Left lobe of liver (tissue), 2 donors: ENCODE results near the gene CPLANE1. TPM values are rescaled to one million over a fixed set of nuclear protein-coding genes. Genes with fewer than 3 reads are reported as not detected.
"Not testable (repeated sequence)": the region's sequence is repeated elsewhere in the genome, so short reads cannot be mapped to it uniquely, and the experiment has no call there.

Source experiments
- ATAC-seq: fragments of 200-7000 bp; cut with Tn5 transposase; one replicate; pipeline ENCODE4 v1.9.1; 2020; ENCODE audit warnings: mild to moderate bottlenecking, moderate library complexity
- DNase-seq: peaks from one replicate; pipeline ENCODE4 v3.0.0-alpha.2; 2020; ENCODE audit warnings: low spot score
- total RNA-seq: library from RNA; stranded (reverse); gene quantifications from one replicate; pipeline ENCODE4 v1.2.1, GENCODE V29; 2021
- donor health status: DM: no; HTN: no; CAD: no; lungs with moderate emphysema.
- donor health status: DM: no; HTN: yes; CAD: no.

Gene CPLANE1
- total RNA-seq, 1 donor from 2014 or later, result 3.7 TPM

- DNase-seq, result no peak
- no peak for ATAC-seq
These were observed 127.7 kb downstream of the CPLANE1 start for GRCh38 chr5:37121465-37121864.

GRCh38 chr5:37121027-37121426 is 128.1 kb downstream of the CPLANE1 start:
- ATAC-seq, result no peak
- no peak for DNase-seq

- DNase-seq (no peak), ATAC-seq (no peak)
These were observed 128.9 kb downstream of the CPLANE1 start for GRCh38 chr5:37120270-37120669.

- DNase-seq, result no peak
- ATAC-seq, result no peak
These were observed 132.8 kb downstream of the CPLANE1 start for GRCh38 chr5:37116359-37116758.

DNA sequence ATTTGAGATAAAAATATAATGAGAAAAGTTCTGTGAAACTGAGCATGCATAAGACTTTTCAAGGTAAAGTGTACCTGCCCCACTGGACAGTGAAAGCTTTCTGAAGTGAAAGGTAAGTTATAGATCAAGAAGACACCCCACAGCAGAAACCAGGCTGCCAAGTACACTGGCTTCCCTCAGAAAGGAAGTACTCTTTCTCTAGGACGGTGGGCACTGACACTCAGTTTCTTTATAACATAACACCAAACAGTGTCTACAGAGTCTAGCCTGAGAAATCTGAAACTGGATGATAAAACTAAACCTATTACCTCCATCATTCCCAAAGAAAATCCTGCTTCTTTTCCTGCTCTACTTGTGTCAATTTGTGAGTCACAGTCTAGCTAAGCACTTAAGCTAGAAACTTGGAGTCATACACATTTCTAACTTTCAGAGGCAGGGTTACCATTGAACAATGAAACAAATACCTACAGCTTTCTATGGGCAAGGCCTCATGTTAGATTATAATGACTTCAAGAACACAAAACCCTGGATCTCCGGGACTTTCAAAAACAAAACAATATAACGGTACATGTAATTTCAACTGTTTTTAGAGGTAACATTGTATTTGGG is 136.7 kb downstream of the CPLANE1 start:
- DNase-seq, result no peak
- ATAC-seq, result no peak

GRCh38 chr5:37111426-37112382 is 137.5 kb downstream of the CPLANE1 start:
- no peak for ATAC-seq

GRCh38 chr5:37110135-37110534 is 139.0 kb downstream of the CPLANE1 start:
- no peak for DNase-seq
- ATAC-seq, result no peak

More at GRCh38 chr5:37111426-37112382, 137.5 kb downstream of the CPLANE1 start:
- no peak for DNase-seq

DNA sequence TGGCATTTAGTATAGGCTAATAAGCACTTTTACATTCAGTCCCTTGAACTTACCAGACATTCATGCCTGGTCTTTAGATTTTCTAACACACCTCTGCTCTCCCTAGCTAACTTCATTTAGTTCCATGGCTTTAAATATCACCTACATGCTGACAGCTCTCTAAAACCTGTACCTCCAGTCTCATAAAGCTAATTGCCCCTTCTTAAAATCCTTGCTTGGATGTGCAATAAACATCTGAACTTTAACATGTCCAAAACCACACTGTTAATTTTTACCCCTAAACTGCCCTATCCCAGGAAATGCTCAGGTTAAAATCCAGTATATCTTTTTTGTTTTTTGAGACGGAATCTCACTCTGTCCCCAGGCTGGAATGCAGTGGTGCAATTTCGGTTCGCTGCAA is 139.8 kb downstream of the CPLANE1 start:
- no peak for DNase-seq
- no peak for ATAC-seq

- DNase-seq (no peak), ATAC-seq (no peak)
These were observed 145.9 kb downstream of the CPLANE1 start for GRCh38 chr5:37103302-37103701.

DNA sequence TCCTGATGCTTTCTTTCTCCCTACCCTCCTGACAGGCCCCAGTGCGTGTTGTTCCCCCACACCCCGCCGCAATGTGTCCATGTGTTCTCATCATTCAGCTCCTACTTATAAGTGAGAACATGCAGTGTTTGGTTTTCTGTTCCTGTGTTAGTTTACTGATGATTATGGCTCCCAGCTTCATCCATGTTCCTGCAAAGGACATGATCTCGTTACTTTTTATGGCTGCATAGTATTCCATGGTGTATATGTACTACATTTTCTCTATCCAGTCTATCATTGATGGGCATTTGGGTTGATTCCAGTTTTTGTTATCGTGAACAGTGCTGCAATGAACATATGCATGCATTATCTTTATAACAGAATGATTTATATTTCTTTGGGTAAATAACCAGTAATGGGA is 149.9 kb downstream of the CPLANE1 start:
- DNase-seq, ATAC-seq: not testable (repeated sequence)

- not testable (repeated sequence) for DNase-seq, ATAC-seq
These were observed 155.4 kb downstream of the CPLANE1 start for GRCh38 chr5:37093795-37094194.

DNA sequence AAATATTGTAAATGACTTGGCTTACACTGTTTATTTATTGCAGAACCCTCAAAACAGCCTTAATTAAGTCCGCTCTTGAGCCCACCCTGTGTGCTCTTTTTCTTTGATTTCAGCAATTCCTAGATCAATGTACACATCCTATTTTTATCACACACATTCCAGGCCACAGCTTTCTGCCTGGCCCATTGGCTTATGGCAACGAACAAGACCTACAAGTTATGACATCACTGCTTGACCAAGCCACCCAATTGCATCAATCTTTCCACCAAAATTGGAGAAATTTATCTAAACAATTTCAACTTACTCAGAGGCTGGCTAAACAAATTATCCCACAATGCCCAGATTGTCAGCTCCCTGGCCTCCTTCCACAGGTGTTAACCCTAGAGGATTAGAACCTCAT is 158.4 kb downstream of the CPLANE1 start:
- no peak for DNase-seq
- no peak for ATAC-seq

- ATAC-seq, result no peak
- no peak for DNase-seq
These were observed 159.0 kb downstream of the CPLANE1 start for GRCh38 chr5:37090123-37090726.

DNA sequence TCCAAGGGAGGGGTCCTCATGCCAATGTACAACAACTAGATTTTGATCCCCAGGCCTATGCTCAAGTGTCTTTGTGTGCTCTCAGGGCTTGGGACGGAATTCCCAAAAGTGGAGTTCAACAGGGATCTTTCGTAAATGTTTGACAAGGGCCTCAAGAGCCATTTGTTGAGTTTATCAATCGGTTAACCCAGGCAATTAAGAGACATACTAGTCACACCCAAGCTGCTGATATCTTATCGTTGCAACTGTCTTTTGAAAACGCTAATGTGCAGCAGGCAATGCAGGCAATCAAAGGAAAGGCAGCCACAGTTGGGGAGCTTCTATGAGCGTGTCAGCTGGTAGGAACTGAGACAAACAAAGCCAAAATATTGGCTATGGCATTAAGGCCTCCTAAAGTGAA is 161.2 kb downstream of the CPLANE1 start:
- ATAC-seq, result no peak

GRCh38 chr5:37086466-37087173 is 162.6 kb downstream of the CPLANE1 start:
- ATAC-seq (peak; percentile 63), DNase-seq (no peak)

More for the DNA sequence above, 161.2 kb downstream of the CPLANE1 start:
- no peak for DNase-seq

- not testable (repeated sequence) for ATAC-seq, DNase-seq
These were observed 163.2 kb downstream of the CPLANE1 start for GRCh38 chr5:37086026-37086425.

- ATAC-seq, DNase-seq: not testable (repeated sequence)
These were observed 166.2 kb downstream of the CPLANE1 start for GRCh38 chr5:37082977-37083376.

GRCh38 chr5:37080697-37081096 is 168.5 kb downstream of the CPLANE1 start:
- DNase-seq (no peak), ATAC-seq (no peak)

DNA sequence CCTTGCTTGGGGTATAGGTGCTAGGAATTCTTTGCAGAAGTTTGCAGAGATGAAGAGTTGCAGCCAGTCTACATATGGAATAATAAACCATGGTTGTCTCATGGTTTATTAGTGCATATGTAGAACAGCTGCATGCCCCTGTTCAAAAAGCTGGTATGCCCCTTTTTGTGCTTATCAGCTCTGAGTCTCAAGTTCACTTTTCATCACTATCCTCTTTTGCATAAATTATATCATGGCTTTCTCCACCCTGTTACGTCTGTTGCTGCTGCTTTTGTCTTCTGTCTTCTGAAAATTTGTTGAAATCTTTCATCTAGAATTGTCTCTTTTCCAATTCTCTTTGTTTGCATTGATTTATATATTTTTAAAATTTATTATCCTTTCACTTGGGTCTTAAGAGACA is 172.0 kb downstream of the CPLANE1 start:
- DNase-seq, result no peak

DNA sequence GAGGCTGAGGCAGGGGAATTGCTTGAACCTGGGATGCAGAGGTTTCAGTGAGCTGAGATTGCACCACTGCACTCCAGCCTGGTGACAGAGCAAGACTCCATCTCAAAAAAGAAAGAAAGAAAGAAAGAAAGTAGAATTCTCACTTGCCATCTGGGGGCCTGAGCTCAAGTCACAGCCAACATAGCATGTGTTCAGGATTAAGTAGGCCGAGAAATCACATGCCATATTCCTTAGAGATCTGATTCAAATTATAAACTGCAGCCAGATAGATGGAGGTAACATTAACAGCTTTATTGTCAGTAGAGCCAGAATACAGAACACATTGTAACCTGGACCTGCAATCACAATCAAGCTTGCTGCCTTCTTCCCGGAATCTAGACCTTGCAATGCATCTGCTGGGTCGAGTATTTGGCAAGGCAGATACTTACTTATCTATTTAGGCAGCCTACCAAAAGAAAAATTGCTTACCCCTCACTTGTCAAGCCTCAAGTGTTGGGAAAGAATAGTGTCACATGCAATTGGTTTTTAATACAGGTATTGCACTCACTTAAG is 173.7 kb downstream of the CPLANE1 start:
- ATAC-seq (no peak), DNase-seq (no peak)

More for the DNA sequence above, 172.0 kb downstream of the CPLANE1 start:
- ATAC-seq, result no peak
